ENCODE measurements around the gene MYO1A. TPM values are rescaled to one million over a fixed set of nuclear protein-coding genes. Genes with fewer than 3 reads are reported as not detected.

The MYO1A gene
- total and polyA plus RNA-seq, 4 donors: 0.03 to 0.28 (median 0.08) TPM; not detected in 1

- WGBS: 92% methylated on average over 6 of the region's 6 CpGs
- Histone ChIP-seq H3K36me3 (ENCODE audit: control insufficient read depth in 4 of 4, insufficient read depth in 3 of 4, low read depth in 1 of 4, low read length in 3 of 4) (no peaks in the 10 kb centered on the region), H3K27ac (ENCODE audit: low read depth in 1 of 2, low read length in 2 of 2) (no peak overlapping the region), H3K27me3 (ENCODE audit: control insufficient read depth in 4 of 4, insufficient read depth in 4 of 4, low read length in 3 of 4) (no peaks in the 10 kb centered on the region), H3K9me3 (ENCODE audit: control insufficient read depth in 4 of 4, low read length in 3 of 4) (no peaks in the 10 kb centered on the region), H3K4me3 (ENCODE audit: low read depth in 1 of 3, low read length in 3 of 3) (no peak overlapping the region), H3K4me1 (ENCODE audit: control insufficient read depth in 4 of 4, insufficient read depth in 4 of 4, low read length in 3 of 4) (no peaks in the 10 kb centered on the region), H3K9ac (ENCODE audit: low read depth in 1 of 2, low read length in 2 of 2) (no peak overlapping the region)
- TF ChIP-seq REST (IDR thresholded peaks at IDR 0.05): no peak
- TF ChIP-seq SP1 (IDR thresholded peaks at IDR 0.05): no peak
- TF ChIP-seq HNF4G (IDR thresholded peaks at IDR 0.05): no peak
- no peak for DNase-seq (ENCODE audit: low spot score)
These were observed 5.5 kb downstream of the MYO1A start for GRCh38 chr12:57044468-57044867.

- WGBS: 96% methylated on average over 2 of the region's 2 CpGs
- no peak for TF ChIP-seq REST (IDR thresholded peaks at IDR 0.05)
- no peak for TF ChIP-seq TAF1 (conservative IDR thresholded peaks at IDR 0.05)
- no peak for TF ChIP-seq FOXA1 (IDR thresholded peaks at IDR 0.05)
- TF ChIP-seq JUND (IDR thresholded peaks at IDR 0.05): no peak
- no peak for TF ChIP-seq ATF3 (IDR thresholded peaks at IDR 0.05)
- TF ChIP-seq HNF4G (IDR thresholded peaks at IDR 0.05): no peak
- no peak for TF ChIP-seq GABPA (IDR thresholded peaks at IDR 0.05 in 1 of 2, conservative IDR thresholded peaks at IDR 0.05 in 1 of 2)
- TF ChIP-seq MAX (IDR thresholded peaks at IDR 0.05): no peak
- no peak for TF ChIP-seq RAD21 (IDR thresholded peaks at IDR 0.05)
- H3K4me1 ChIP-seq (ENCODE audit: control insufficient read depth in 4 of 4, insufficient read depth in 4 of 4, low read length in 3 of 4): no peaks in the 10 kb centered on the region
- H3K27me3 ChIP-seq (ENCODE audit: control insufficient read depth in 4 of 4, insufficient read depth in 4 of 4, low read length in 3 of 4): no peaks in the 10 kb centered on the region
- DNase-seq (ENCODE audit: low spot score): no peak
- H3K36me3 ChIP-seq (ENCODE audit: control insufficient read depth in 4 of 4, insufficient read depth in 3 of 4, low read depth in 1 of 4, low read length in 3 of 4): no peaks in the 10 kb centered on the region
- H3K27ac ChIP-seq (ENCODE audit: low read depth in 1 of 2, low read length in 2 of 2): no peak overlapping the region
- H3K9me3 ChIP-seq (ENCODE audit: control insufficient read depth in 4 of 4, low read length in 3 of 4): no peaks in the 10 kb centered on the region
- H3K9ac ChIP-seq (ENCODE audit: low read depth in 1 of 2, low read length in 2 of 2): no peak overlapping the region
- no peak overlapping the region for H3K4me3 ChIP-seq (ENCODE audit: low read depth in 1 of 3, low read length in 3 of 3)
These were observed 7.2 kb downstream of the MYO1A start for GRCh38 chr12:57042695-57043094.

GRCh38 chr12:57040750-57041149, 9.2 kb downstream of the MYO1A start:
- Histone ChIP-seq H3K9me3 (ENCODE audit: control insufficient read depth in 4 of 4, low read length in 3 of 4) (no peaks in the 10 kb centered on the region), H3K27ac (ENCODE audit: low read depth in 1 of 2, low read length in 2 of 2) (no peak overlapping the region), H3K4me3 (ENCODE audit: low read depth in 1 of 3, low read length in 3 of 3) (no peak overlapping the region), H3K36me3 (ENCODE audit: control insufficient read depth in 4 of 4, insufficient read depth in 3 of 4, low read depth in 1 of 4, low read length in 3 of 4) (no peaks in the 10 kb centered on the region), H3K4me1 (ENCODE audit: control insufficient read depth in 4 of 4, insufficient read depth in 4 of 4, low read length in 3 of 4) (no peaks in the 10 kb centered on the region), H3K27me3 (ENCODE audit: control insufficient read depth in 4 of 4, insufficient read depth in 4 of 4, low read length in 3 of 4) (no peaks in the 10 kb centered on the region), H3K9ac (ENCODE audit: low read depth in 1 of 2, low read length in 2 of 2) (no peak overlapping the region)
- DNase-seq (ENCODE audit: low spot score): no peak
- whole genome bisulfite sequencing: 83% methylated on average over 2 of the region's 2 CpGs
- no peak for TF ChIP-seq RXRA (IDR thresholded peaks at IDR 0.05)
- TF ChIP-seq TAF1 (conservative IDR thresholded peaks at IDR 0.05): no peak
- no peak for TF ChIP-seq RAD21 (IDR thresholded peaks at IDR 0.05)
- TF ChIP-seq EGR1 (IDR thresholded peaks at IDR 0.05; ENCODE audit: low read depth in 2 of 2): no peak
- no peak for TF ChIP-seq NR2F2 (IDR thresholded peaks at IDR 0.05)
- no peak for TF ChIP-seq ATF3 (IDR thresholded peaks at IDR 0.05)
- no peak for TF ChIP-seq FOXA2 (IDR thresholded peaks at IDR 0.05)
- no peak for TF ChIP-seq HNF4G (IDR thresholded peaks at IDR 0.05)
- TF ChIP-seq JUND (IDR thresholded peaks at IDR 0.05): no peak
- no peak for TF ChIP-seq ZBTB33 (IDR thresholded peaks at IDR 0.05)
